GM12892 (cell line): ENCODE results near the gene CCDC141.

Experiments used
- POLR2A ChIP-seq: IDR thresholded peaks from 2 replicates; pipeline ENCODE4 v1.6.1; 2011; ENCODE audit warnings: low read depth, low read length, control low read depth
- TAF1 ChIP-seq: IDR thresholded peaks from 2 replicates; pipeline ENCODE4 v1.6.1; 2011; ENCODE audit warnings: low read depth, mild to moderate bottlenecking, control low read depth, low read length, borderline replicate concordance

GRCh38 chr2:178997067-178997466, 52.9 kb downstream of the CCDC141 start:
- TF ChIP-seq POLR2A (no peak), TAF1 (no peak)
